ENCODE results near the gene TPRX2. TPM values are rescaled to one million over a fixed set of nuclear protein-coding genes. Genes with fewer than 3 reads are reported as not detected.

TPRX2 gene
- total and polyA plus RNA-seq, 2 of the 8 experiments (the other 6 are each of a cell fraction or from before 2014, with no cell fraction given): not detected

DNA sequence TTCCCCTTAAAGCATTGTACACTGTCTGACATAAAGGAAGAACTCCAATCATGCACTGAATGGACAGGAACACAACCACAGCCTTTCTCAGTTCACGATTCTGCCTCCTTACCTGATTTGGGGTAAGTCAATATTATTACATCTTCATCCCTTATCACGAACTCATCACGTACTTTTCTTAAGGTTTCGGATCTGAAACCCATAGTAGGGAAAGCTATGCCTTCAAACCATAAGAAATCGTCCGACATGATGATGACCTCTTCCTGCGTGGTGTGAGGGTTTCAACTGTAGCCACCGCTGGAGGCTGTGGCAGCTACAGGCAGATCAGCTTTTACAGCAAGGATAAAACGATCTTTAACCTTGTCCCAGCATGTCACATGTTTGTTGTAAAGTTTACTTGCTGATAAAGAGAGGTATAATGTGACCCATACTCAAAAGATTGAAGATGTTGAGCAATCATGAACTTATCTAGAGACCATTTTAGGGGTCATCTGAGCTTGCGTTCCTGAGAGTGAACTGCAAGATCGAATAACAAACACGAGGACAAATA, 27.1 kb downstream of the TPRX2 start, which contains the start of gene SULT2A1 (continued):
- TF ChIP-seq, protein P1, sequence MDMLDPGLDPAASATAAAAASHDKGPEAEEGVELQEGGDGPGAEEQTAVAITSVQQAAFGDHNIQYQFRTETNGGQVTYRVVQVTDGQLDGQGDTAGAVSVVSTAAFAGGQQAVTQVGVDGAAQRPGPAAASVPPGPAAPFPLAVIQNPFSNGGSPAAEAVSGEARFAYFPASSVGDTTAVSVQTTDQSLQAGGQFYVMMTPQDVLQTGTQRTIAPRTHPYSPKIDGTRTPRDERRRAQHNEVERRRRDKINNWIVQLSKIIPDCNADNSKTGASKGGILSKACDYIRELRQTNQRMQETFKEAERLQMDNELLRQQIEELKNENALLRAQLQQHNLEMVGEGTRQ (IDR thresholded peaks at IDR 0.05; ENCODE audit: low read length): no peak
- TF ChIP-seq HDAC6 (IDR thresholded peaks at IDR 0.05; ENCODE audit: low read depth, low read length): no peak

Data from H1 (cell line).